ENCODE measurements around the gene SAPCD2. TPM values are rescaled to one million over a fixed set of nuclear protein-coding genes. Genes with fewer than 3 reads are reported as not detected.

Gene SAPCD2
- total RNA-seq, 4 donors from 2014 or later, result 0.15 to 5.9 (median 1.0) TPM; not detected in 1

DNA sequence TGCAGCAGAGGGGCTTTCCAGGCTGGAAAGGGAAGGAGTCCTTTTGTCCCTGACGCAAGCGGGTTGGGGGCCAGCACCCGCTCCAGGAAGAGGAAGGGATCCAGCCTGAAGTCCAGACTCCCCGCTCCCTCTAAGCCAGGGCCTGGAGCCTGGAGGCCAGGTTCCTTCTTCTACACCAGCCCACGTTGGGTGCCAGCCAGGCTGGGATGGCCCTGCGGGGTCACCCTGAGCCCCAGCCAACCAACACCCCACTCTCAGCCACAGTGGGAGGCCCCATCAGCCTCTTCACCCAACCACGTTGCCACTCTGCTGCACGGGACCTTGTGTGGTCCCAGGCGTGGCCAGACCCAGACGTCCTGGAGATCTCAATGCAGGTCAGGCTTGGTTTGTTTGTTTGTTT is 37.5 kb downstream of the SAPCD2 start:
- no peak for TF ChIP-seq POLR2A (IDR thresholded peaks at IDR 0.05)
- TF ChIP-seq, protein P1, sequence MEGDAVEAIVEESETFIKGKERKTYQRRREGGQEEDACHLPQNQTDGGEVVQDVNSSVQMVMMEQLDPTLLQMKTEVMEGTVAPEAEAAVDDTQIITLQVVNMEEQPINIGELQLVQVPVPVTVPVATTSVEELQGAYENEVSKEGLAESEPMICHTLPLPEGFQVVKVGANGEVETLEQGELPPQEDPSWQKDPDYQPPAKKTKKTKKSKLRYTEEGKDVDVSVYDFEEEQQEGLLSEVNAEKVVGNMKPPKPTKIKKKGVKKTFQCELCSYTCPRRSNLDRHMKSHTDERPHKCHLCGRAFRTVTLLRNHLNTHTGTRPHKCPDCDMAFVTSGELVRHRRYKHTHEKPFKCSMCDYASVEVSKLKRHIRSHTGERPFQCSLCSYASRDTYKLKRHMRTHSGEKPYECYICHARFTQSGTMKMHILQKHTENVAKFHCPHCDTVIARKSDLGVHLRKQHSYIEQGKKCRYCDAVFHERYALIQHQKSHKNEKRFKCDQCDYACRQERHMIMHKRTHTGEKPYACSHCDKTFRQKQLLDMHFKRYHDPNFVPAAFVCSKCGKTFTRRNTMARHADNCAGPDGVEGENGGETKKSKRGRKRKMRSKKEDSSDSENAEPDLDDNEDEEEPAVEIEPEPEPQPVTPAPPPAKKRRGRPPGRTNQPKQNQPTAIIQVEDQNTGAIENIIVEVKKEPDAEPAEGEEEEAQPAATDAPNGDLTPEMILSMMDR (IDR thresholded peaks at IDR 0.05), result no peak
- no peaks in the 10 kb centered on the region for H3K9me3 ChIP-seq
- intact Hi-C loops (cut with DNase I; ENCODE audit: low total_unique reads), result loop anchor here (5.0 kb wide), 1 partner anchor 246 kb away; no protein-coding TSS in a partner anchor
- DNase-seq, result no peak
- peaks cover 0 to 13% of the 10 kb centered on the region in 2 donors for H3K4me1 ChIP-seq
- no peak overlapping the region for H3K4me3 ChIP-seq
- no peaks in the 10 kb centered on the region for H3K27me3 ChIP-seq
- H3K27ac ChIP-seq, result no peak overlapping the region
- H3K36me3 ChIP-seq, result no peaks in the 10 kb centered on the region

GRCh38 chr9:137031904-137032640 is 38.3 kb downstream of the SAPCD2 start, which contains the start of gene FUT7:
FUT7 (minus strand) TSS chr9:137032088; CDS start chr9:137031991, 97 bp downstream.
- no peaks in the 10 kb centered on the region for H3K27me3 ChIP-seq
- no peaks in the 10 kb centered on the region for H3K9me3 ChIP-seq
- no peak within 1 kb of the TSS for H3K27ac ChIP-seq
- H3K4me1 ChIP-seq, result peaks cover 0 to 18% of the 10 kb centered on the region in 2 donors
- no peaks in the 10 kb centered on the region for H3K36me3 ChIP-seq
- no peak for TF ChIP-seq POLR2A (IDR thresholded peaks at IDR 0.05)
- no peak within 1 kb of the TSS for H3K4me3 ChIP-seq
- intact Hi-C loops (cut with DNase I; ENCODE audit: low total_unique reads), result loop anchor here (5.0 kb wide), 1 partner anchor 245 kb away; no protein-coding TSS in a partner anchor
- no peak for DNase-seq

GRCh38 chr9:137030538-137031527 is 39.5 kb downstream of the SAPCD2 start:
- no peak for TF ChIP-seq POLR2A (IDR thresholded peaks at IDR 0.05)
- intact Hi-C loops (cut with DNase I; ENCODE audit: low total_unique reads), result loop anchor here (5.0 kb wide), 1 partner anchor 244 kb away; no protein-coding TSS in a partner anchor
- no peak overlapping the region for H3K27ac ChIP-seq
- H3K4me3 ChIP-seq, result no peak overlapping the region
- peaks cover 0 to 18% of the 10 kb centered on the region in 2 donors for H3K4me1 ChIP-seq
- H3K27me3 ChIP-seq, result no peaks in the 10 kb centered on the region
- DNase-seq, result no peak
- no peaks in the 10 kb centered on the region for H3K36me3 ChIP-seq
- no peaks in the 10 kb centered on the region for H3K9me3 ChIP-seq

GRCh38 chr9:137030006-137030405 is 40.4 kb downstream of the SAPCD2 start:
- intact Hi-C loops (cut with DNase I; ENCODE audit: low total_unique reads), result loop anchor here (5.0 kb wide), 1 partner anchor 243 kb away; no protein-coding TSS in a partner anchor
- no peaks in the 10 kb centered on the region for H3K9me3 ChIP-seq
- no peak overlapping the region for H3K27ac ChIP-seq
- no peak for DNase-seq
- H3K4me1 ChIP-seq, result peaks cover 0 to 18% of the 10 kb centered on the region in 2 donors
- TF ChIP-seq POLR2A (IDR thresholded peaks at IDR 0.05), result no peak
- TF ChIP-seq, protein P1 (IDR thresholded peaks at IDR 0.05), result no peak
- H3K4me3 ChIP-seq, result no peak overlapping the region
- H3K27me3 ChIP-seq, result no peaks in the 10 kb centered on the region
- H3K36me3 ChIP-seq, result no peaks in the 10 kb centered on the region

DNA sequence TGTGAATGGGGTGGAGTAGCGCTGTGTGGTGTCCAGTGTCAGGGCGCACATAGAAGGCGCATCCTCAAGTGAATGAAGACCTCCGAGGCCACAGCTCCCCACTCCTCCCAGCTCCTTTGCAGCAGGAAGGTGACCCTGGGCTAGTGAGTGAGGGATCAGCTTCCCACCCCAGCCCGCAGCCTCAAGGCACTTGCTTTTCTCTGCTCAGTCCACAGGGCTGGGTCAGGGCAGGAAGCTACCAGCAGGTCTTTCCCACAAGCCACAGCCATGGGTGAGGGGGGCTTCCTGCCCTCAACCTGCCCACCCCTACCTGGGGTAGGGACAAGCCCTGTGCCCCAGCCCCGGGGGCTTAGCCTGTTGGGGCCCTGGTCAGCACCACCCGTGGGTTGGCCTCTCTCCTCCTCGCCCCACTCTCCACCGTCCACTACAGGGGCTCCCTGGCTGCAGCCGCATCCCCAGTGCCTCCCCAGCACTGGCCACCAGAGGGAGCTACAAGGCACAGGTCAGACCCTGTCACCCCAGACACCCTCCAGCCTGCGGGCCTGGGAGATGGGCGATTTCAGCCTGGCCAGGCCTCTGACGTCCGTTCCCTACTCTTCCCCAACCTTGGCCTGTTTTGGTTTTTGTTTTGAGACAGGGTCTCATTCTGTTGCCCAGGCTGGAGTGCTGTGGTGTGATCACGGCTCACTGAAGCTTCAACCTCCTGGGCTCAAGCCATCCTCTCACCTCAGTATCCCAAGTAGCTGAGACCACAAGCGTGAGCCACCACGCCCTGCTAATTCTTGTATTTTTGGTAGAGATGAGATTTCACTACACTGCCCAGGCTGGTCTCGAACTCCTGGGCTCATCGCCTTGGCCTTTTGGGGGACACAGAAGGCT is 41.1 kb downstream of the SAPCD2 start:
- H3K4me3 ChIP-seq, result peak overlapping the region in 1 of 2 donors; percentile 38
- DNase-seq, result peak; percentile 65 to 72
- H3K27ac ChIP-seq, result no peak overlapping the region

More for the DNA sequence above, 41.1 kb downstream of the SAPCD2 start:
- Histone ChIP-seq H3K4me1 (peaks cover 0 to 18% of the 10 kb centered on the region in 2 donors), H3K36me3 (no peaks in the 10 kb centered on the region), H3K9me3 (no peaks in the 10 kb centered on the region), H3K27me3 (no peaks in the 10 kb centered on the region)
- intact Hi-C loops (cut with DNase I; ENCODE audit: low total_unique reads), result no loop called here
- TF ChIP-seq POLR2A (IDR thresholded peaks at IDR 0.05), result no peak
- TF ChIP-seq, protein P1 (IDR thresholded peaks at IDR 0.05), result peak; percentile 70 to 80 (median 74)

All from uterus (tissue), 4 donors.